ENCODE measurements around the gene ANXA1.

The ANXA1 gene

GRCh38 chr9:73138516-73138915, 13.1 kb upstream of the ANXA1 start:
- no peak for DNase-seq

GRCh38 chr9:73141282-73141681, 10.4 kb upstream of the ANXA1 start:
- no peak for DNase-seq

- peak; percentile 92 for DNase-seq
Observed at GRCh38 chr9:73143711-73144328, 7.8 kb upstream of the ANXA1 start.

GRCh38 chr9:73146111-73146815, 5.4 kb upstream of the ANXA1 start:
- DNase-seq = no peak

- no peak for DNase-seq
Observed at GRCh38 chr9:73148447-73148937, 3.2 kb upstream of the ANXA1 start.

- DNase-seq = peak; percentile 89
Observed at GRCh38 chr9:73149371-73150067, 2.1 kb upstream of the ANXA1 start.

- peak; percentile 85 for DNase-seq
Observed at GRCh38 chr9:73152543-73152844, 829 bp downstream of the ANXA1 start.

GRCh38 chr9:73152953-73153352, 1.3 kb downstream of the ANXA1 start:
- DNase-seq = peak; percentile 39

GRCh38 chr9:73153793-73154227, 2.1 kb downstream of the ANXA1 start:
- peak; percentile 42 for DNase-seq

- no peak for DNase-seq
Observed at GRCh38 chr9:73154271-73154670, 2.6 kb downstream of the ANXA1 start.

- no peak for DNase-seq
Observed at GRCh38 chr9:73154722-73155121, 3.1 kb downstream of the ANXA1 start.

GRCh38 chr9:73155377-73155776, 3.7 kb downstream of the ANXA1 start:
- no peak for DNase-seq

- no peak for DNase-seq
Observed at GRCh38 chr9:73155968-73156864, 4.6 kb downstream of the ANXA1 start.

GRCh38 chr9:73156865-73157187, 5.2 kb downstream of the ANXA1 start:
- no peak for DNase-seq

GRCh38 chr9:73157811-73158210, 6.1 kb downstream of the ANXA1 start:
- DNase-seq = no peak

- no peak for DNase-seq
Observed at GRCh38 chr9:73158723-73159122, 7.1 kb downstream of the ANXA1 start.

- no peak for DNase-seq
Observed at GRCh38 chr9:73160868-73161267, 9.2 kb downstream of the ANXA1 start.

- no peak for DNase-seq
Observed at GRCh38 chr9:73162987-73163768, 11.5 kb downstream of the ANXA1 start.

- DNase-seq = no peak
Observed at GRCh38 chr9:73165911-73166310, 14.2 kb downstream of the ANXA1 start.

GRCh38 chr9:73166468-73166867, 14.8 kb downstream of the ANXA1 start:
- DNase-seq = no peak

GRCh38 chr9:73167614-73168013, 15.9 kb downstream of the ANXA1 start:
- no peak for DNase-seq

GRCh38 chr9:73168298-73168934, 16.8 kb downstream of the ANXA1 start:
- DNase-seq = no peak

All from fibroblast of skin of right quadriceps (primary cell).